GM19238 (cell line): ENCODE results near the gene DCDC2C.

Experiments used
- DNase-seq: peaks from one replicate; pipeline ENCODE4 v3.0.0; 2011; ENCODE audit warnings: low spot score; ENCODE audit not compliant: insufficient read length

The DCDC2C gene

DNA sequence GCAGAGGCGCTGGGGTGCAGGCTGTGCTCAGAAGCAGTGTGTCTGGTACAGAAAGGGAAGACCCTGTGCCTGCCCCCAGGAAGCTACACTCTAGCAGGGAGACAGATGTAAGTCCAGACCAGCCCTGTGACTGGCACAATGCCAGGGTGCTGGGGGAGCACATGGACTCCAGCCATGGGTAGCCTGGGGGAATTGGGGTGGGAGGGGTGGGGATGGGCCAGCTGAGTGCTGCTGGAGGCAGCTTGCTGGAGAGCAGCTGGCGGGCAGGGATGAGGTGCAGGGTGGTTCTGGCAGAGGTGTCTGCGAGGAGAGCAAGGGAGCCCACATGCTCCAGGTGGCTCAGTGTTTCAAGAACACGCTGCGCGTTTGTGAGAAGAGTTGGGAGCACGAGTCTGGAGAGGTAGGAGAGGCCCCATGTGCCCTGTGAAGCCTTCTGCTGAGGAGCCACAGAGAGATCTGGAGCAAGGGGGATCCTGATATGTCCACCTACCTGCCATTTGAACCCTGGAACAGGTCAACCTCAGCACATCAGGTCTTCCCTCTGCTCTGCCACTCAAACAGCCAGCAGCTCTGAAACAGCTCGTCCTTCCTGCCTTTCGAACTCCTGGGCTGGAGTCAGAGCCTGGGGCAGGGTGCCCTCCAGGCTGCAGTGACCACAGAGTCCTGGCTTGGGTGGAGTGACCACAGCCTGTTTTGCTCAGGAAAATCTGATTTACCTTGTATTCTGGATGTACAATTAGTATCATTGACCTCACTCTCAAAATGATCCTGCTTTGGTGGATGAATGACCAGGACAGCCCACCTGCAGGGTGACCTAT, 30.3 kb upstream of the DCDC2C start:
- DNase-seq = no peak

DNA sequence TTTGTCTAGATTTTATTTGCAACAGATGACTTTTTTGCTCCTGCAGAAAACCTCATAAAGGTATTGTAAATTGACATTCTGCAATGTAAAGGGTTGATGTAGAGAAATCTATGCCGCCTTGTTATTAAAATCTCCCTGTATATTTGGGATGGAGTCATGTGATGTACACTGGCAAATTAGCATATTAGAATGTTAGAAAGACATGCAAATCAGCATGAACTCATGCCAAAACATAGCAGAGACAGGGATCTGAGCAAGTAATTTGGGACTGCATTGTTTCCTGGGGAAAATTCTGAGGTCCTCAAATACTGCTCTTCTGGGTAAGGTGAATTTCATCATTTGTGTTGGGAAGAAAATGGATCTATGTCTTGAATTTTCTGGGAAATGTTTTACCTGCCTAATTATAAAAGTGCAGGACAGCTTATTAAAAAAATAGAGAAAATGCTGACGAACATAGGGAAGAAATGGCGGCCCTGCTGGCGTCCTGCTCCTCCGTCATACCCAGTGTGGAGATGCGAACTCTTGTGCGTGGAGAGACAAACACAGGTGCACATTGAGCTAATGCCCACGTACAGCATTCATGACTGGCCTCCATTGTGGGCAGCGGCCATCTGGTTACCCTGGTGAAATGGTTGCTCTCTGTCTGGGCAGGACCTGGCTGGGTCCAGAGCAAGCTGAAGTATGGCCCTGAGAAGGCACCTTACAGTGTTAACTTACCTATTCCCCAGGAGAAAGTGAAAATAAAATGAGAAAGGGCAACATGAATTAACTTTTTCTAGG, 29.1 kb upstream of the DCDC2C start:
- DNase-seq = no peak

DNA sequence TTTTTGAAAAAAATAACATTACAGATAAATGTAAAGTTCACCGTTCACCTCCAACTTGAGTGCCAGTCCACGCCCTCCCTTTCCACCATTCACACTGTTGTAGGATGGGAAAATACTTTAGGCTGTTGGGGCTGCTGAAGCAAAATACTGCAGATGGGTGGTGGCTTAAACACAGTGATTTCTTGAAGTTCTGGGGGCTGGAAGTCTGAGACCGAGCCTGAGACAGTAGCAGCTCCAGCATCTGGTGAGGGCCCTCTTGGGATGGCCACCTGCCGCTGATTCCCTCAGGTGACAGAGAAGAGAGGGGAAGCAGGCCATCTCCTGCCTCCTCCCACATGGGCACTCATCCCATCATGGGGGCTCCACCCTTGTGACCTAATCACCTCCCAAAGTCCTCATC, 27.7 kb upstream of the DCDC2C start:
- DNase-seq = no peak

DNA sequence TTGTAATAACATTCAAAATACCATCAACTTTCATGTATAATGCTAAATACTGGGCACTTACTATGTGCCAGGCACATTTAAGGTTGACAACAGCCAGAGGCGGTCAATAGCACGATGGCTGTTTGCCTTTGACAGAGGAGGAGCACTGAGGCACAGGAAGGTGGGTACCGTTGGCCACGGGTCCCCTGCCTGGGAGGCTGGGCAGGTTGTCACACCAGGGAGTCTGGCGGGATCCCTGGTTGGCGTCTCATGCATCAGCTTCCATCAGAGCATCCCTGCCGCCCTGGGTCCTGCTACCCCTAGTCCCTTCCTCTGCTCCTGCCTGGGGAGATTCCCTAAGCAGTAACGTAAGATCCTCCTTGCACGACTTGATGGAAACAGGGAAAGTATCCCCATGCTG, 25.9 kb upstream of the DCDC2C start:
- no peak for DNase-seq

DNA sequence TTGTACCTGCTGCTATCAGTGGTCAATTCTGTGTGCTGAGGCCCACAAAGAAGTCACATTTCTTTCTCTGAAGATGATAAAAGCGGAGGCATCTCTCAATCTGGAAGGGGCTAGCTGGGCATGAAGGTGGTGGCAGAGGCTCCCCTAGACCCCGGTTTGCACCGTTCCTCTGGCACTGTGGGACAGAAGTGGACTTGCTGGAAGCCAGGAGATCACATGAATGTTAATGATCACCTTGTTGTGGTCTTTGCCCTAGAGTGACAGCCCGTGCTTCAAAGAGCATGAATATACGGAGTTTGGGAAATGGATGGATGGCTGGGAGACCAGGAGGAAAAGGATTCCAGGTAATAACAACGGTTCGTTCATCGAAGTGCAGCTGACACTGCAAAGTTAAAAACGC, 25.2 kb upstream of the DCDC2C start:
- DNase-seq = no peak

DNA sequence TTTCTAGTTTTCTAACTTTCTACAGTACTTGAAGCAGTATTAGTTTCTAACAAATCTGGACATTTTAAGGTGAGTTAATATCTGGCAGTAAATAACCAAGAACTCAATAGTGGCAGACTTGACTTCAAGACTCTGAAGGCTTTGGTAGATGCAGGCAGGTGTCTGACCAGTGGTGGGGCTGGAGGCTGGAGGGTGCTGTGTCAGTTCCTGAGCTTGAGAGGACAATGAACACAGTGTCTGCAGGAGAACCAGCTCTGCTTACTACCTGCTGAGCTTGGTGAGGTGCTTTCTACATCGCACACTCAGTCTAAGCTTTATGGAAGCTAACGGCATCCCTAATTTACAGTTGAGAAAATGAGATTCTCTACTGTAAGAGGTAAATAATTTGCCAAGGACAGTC, 24.2 kb upstream of the DCDC2C start:
- DNase-seq = no peak

DNA sequence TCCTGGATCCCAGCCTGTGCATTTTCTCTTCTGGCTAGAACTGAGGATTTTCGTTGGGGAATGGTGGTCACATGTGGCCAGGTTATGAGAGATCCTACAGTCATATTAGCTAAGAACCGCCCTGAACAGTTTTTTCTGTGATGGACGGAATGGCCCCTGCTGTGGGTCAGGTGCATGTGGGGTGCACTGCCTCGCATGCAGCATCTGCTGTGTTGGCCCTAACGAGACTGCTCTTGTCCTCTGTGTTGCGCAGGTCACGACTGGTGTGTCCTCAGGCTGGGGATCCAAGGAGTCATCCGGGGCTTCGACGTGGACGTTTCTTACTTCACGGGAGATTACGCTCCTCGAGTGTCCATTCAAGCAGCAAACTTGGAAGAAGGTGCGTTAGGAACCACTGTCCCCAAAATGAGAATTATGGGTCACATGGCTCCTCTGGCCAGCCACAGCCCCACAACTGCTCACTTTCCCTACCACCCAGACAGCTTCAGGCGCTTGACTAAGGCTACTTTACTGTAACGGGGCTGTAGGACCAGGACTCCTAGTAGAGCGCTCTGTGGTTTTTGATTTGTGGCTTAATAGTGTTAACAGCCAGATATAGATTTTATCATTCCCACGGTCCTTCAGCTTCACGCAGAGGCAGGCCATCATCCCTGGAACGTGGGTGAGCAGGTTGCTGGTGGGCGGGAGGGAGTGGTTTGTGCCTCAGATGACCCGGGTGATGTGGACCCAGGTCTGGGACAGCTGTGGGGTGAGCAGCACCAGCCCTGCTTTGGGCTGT, 23.6 kb upstream of the DCDC2C start:
- DNase-seq = no peak

DNA sequence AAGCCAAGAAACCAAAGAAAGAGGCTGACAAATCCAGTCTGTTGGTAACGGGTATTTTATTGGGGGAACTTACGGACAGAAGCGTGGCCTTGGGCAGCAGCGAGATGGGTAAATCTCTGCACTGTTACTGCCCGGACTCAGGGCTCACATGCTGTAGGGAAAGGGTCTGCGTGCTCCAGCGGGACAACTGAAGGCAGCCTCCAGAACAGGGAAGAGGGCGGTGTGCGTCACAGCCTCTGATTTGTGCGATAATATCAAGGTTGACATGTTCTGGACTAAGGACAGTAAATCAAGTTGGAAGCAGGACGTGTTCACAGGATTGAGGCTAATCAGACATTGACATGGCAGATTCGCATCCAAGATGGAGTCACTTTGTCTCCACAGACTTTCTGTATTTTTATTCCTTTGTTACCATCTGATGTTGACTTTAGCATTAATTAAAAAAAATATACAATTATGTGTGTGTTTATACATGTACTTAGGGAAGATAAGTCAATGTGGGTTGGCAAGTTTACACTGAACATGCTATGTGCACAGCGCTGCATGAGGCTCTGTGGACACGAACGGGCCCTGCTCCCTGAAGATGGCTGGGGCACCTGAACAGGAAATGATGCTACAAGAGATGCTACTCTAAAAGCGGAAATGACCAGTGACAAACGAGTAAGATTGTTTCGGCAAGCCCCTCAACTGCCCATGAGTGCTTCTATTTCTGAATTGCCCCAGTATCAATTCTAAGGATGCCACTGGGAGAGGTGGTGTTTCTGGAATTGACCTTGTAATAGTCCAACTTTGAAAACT, 22.6 kb upstream of the DCDC2C start:
- DNase-seq = no peak

DNA sequence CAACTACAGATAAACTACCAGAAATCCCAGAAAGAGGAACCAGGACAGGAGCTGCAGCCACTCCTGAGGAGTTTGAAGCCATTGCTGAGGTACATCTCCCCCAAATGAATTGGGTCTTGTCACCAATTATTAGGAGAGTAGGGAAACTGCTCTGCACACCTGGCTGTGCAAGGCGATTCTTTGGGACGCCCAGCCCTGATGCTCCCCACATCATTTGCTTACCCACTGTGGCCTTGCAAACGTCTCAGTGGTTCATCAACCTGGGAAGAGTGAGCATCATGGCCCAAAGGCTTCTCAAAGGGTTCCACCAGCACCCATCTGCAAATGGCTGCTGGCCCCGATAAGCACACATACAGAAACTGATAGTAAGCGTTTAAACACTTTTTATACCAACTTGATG, 21.8 kb upstream of the DCDC2C start:
- no peak for DNase-seq

DNA sequence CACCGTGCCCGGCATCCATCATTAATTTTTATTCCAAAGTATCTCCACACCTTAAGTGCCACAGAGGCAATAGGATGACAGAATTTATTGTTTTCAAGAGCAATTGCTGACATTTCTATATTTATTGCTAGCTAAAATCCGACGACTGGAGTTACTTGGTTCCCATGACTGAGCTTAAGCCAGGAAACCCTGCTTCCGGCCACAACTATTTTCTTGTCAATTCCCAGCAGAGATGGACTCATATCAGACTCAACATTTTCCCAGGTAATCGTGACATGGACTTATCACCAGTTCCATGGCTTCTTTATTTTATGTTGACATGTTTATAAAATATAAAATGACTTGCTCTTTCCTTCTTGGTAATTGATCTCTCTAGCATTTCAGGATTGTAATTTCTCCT, 20.6 kb upstream of the DCDC2C start:
- no peak for DNase-seq

DNA sequence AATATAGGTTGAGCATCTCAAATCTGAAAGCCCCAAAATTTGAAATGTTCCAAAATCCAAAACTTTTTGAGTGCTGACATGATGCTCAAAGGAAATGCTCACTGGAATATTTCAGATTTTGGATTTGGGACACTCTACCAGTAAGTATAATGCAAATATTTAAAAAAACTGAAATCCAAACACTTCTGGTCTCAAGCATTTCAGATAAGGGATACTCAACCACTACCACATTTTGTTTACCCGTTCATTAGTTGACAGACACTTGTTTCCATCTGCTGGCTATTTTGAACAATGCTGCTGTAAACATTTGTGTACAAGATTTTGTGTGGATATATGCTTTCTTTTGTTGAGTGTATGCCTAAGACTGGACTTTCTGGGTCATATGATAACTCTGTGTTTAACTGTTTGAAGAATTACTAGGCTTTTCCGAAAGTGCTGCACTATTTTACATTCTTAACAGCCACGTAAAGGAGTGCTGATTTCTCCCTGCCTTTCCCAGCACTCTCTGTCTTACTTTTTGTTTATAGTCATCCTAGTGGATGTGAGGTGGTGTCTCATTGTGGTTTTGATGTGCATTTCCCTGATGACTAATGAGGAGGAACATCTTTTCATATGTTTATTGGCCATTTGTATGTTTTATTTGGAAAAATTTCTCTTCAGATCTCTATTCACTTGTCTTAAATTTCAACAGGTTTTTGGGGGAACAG, 19.5 kb upstream of the DCDC2C start:
- DNase-seq = no peak

DNA sequence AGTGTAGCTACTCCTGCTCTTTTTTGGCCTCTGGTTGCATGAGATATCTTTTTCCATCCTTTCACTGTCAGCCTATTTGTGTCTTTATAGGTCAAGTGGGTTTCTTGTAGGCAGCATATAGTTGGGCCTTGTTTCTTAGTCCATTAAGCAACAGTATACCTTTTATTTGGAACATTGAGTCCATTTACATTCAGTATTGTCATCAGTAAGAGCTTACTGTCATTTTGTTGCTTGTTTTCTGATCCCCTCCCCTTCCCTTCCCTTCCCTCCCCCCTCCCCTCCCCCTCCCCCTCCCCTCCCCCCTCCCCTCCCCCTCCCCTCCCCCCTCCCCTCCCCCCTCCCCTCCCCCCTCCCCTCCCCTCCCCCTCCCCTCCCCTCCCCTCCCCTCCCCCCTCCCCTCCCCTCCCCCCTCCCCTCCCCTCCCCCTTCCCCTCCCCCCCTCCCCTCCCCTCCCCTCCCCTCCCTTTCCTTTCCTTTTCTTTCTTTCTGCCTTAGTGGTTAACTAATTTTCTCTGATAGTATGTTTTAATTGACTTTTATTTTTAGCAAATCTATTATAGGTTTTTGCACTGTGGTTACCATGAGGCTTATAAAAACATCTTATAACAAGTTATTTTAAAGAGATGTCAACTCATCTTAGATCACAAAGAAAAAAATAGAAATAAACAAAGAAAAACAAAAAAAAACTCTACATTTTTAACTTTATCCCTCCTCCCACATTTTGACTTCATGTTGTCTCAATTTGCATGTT, 13.2 kb upstream of the DCDC2C start:
- no peak for DNase-seq

DNA sequence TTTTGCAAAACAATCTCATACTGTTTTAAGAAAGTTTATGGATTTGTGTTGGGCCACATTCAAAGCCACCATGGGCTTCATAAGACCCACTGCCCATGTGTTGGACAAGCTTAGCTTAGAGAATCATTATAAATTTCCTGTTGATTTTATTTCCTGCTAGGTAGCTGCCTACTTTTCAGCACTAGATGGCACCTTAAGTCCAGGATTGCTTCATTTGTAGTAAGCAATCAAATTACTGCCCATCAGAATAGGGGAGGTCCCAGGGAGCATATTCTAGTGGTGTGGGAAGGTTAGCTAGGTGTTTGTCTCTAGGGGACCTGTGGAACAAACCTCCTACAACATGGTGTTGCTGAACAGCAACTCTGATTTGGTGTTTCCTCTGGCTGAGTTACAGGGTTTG, 11.0 kb upstream of the DCDC2C start:
- DNase-seq = no peak

DNA sequence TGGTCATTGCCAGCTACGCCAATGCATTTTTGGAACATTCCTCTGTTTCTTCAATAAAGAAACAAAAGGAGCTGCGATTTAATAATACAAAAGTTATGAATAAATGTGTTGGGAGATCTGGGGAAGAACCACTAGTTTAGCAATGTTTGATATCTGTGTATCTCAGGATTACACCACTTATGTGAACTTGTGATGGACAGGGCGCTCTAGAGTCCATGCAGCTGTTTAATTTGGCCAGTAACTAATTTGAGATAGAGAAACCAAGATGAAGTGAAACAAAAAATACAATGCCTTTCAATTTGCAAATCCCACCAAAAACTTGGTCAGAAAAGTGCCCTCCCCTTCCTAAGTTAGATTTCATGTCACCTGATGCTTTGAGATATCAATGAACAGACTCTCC, 6.8 kb upstream of the DCDC2C start:
- no peak for DNase-seq

DNA sequence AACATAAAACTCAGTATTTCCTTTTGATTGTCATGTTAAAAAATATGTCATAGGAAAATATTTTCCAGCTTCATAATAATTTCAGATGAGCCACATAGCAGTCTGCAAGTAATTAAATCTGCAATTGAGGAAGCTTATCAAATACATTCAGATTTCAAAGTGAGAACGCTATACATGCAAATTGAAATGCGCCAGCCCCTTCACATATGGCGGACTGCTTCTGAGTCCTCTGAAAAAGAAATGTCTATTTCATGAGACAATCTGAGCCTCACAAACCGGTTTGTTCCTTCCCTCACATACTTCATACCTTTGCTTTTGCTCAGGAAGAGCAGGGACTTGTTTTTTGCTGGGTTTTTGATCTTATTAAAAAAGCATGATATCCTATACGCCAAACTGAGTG, 2.3 kb upstream of the DCDC2C start:
- no peak for DNase-seq

DNA sequence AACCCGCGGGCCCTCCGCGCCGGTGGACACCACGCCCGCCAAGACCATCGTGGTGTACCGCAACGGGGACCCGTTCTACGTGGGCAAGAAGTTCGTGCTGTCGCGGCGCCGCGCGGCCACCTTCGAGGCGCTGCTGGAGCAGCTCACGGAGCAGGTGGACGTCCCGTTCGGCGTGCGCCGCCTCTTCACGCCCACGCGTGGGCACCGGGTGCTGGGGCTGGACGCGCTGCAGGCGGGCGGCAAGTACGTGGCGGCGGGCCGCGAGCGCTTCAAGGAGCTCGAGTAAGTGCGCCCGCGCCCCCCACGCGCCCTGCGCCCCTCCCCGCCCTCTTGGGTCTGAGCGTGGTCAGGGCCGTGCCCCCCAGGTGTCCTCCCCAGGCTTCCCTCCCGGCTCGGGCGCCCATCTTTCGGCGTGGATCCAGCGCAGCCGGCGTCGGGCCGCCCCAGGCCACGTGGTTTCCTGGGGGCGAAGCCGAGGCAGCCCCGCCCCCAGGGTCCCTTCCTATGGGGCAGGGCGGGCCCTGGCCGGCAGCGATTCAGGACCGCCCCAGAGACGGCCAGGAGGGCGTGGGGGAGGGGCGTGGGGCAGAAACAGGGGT, 481 bp downstream of the DCDC2C start:
- no peak for DNase-seq

DNA sequence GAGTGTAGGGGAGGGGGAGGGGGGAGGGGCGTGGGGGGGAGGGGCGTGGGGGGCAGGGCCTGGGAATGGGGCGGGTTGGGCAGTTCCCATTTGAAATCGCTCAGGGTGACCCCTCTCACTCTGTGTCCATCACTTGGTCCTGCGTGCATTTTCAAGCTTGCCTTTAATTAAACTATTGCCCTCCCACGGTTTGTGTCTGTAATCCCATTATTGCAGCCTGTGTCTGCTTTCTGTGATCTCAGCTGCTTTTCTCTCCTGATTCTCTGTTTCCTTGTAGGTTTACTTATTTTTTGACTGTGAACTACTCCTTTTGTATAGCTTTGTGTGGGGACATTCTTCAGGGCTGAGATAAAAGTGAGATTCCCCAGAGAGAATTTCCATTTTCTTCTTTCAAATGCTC, 1.3 kb downstream of the DCDC2C start:
- no peak for DNase-seq

DNA sequence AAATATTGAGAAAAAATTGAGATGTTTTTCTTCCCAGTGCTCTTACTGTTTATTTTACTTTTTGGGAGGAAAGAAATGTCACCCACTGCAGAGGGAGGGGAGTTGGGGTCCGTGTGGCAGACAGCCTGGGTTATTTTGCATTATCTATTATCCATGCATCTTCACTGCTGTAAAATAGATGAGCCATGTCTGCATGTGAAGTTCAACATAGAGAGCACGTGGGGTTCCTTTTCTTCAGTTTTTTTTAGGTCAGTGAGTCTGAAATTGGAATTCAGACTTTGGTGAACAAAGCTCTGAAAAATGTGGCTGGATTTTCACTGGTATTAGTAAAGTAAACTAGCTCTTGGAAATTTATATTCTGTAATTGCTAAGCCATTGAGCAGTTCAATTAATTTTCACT, 2.4 kb downstream of the DCDC2C start:
- DNase-seq = no peak

DNA sequence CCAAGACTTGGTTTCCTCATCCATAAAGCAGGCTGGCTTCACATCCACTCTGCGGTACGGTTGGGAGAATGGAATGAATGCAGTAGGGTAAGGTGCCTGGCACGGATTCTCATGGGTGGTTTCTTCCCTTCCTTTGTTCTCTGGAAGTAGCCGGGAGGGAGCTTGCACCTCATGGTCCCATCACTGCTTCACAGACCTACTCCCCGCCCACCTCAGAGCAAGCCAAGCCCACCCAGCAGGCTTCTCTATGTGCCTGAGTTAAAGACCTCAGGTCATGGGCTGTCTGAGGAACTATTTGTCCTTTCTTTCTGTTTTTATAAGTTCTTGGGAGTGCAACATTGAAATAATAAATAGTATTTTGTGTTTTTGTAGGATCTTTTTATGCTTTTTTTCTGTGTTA, 3.5 kb downstream of the DCDC2C start:
- no peak for DNase-seq

DNA sequence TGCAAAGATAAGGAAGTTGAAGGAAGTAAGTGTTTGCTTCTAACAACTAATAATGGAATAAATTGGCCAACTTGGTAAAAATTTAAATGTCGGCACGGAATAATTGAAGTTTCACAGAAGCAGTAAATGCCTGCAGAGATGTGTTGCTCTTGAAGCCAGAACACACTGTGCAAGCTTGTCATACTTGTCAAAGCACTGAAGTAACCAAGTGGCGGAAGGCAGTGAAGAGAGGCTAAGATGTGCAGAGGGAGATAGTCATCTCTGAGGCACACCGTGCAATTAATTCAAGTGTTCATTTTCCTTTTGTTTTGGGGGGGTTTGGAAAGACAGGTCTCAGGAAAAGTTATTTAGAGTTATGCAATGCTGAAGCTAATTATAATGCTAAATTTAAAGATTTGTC, 5.2 kb downstream of the DCDC2C start:
- DNase-seq = no peak
